OCI-LY3 (cell line): Measurements from ENCODE around the gene LEAP2.

Experiments
- EZH2phosphoT487 ChIP-seq: fragments of 200-600 bp; shearing (Covaris generic); IDR thresholded peaks from 2 replicates; pipeline ENCODE4 v1.6.1; 2018; ENCODE audit warnings: antibody characterized with exemption, mixed run types, low read depth
- TF ChIP-seq, protein P1 (sequence below): fragments of 200-600, 300-600 bp; sonication (generic); IDR thresholded peaks from 2 replicates; pipeline ENCODE4 v1.5.1; 2014; ENCODE audit warnings: antibody characterized with exemption, low read length, low read depth

DNA sequence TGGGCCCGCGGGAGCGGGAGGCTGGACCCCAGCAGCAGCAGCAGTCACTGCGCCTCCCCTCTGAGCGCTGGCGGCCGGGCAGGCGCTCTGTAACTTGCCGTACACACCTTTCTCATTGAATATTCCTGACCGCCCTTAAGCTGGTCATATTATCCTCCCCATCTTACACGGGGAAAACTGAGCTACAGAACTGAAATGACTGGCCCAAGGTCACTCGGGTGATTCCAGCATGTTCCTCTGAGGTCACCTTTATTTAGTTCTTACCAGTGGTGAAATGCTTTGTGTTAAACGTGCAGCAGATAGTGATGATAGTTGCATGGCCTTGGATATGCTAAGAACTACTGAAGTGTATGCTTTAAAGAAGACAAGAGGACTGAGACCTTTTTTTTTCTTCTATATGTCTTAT is 6.4 kb upstream of the LEAP2 start:
- TF ChIP-seq, protein P1, sequence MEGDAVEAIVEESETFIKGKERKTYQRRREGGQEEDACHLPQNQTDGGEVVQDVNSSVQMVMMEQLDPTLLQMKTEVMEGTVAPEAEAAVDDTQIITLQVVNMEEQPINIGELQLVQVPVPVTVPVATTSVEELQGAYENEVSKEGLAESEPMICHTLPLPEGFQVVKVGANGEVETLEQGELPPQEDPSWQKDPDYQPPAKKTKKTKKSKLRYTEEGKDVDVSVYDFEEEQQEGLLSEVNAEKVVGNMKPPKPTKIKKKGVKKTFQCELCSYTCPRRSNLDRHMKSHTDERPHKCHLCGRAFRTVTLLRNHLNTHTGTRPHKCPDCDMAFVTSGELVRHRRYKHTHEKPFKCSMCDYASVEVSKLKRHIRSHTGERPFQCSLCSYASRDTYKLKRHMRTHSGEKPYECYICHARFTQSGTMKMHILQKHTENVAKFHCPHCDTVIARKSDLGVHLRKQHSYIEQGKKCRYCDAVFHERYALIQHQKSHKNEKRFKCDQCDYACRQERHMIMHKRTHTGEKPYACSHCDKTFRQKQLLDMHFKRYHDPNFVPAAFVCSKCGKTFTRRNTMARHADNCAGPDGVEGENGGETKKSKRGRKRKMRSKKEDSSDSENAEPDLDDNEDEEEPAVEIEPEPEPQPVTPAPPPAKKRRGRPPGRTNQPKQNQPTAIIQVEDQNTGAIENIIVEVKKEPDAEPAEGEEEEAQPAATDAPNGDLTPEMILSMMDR: no peak
- no peak for TF ChIP-seq EZH2phosphoT487
